DOHH2 (cell line): ENCODE data around the gene GLYR1.

ENCODE experiments used
- H3F3A ChIP-seq: fragments of 200-600 bp; sonication (generic), shearing (Covaris generic); 2 replicates; pipeline ENCODE4 v1.6.0; 2016; ENCODE audit warnings: antibody characterized with exemption, mild to moderate bottlenecking; ENCODE audit not compliant: control insufficient read depth, insufficient read depth
- H3K27ac ChIP-seq: fragments of 200-600 bp; sonication (generic); 2 replicates; pipeline ENCODE4 v1.5.1; 2014; ENCODE audit warnings: low read depth, mild to moderate bottlenecking, low read length, moderate library complexity
- H3K27me3 ChIP-seq: fragments of 200-600 bp; sonication (generic); 2 replicates; pipeline ENCODE4 v1.6.1; 2014; ENCODE audit warnings: mild to moderate bottlenecking, low read length, mixed read lengths; ENCODE audit not compliant: control insufficient read depth
- H3K36me3 ChIP-seq: fragments of 200-600 bp; sonication (generic); 2 replicates; pipeline ENCODE4 v1.6.1; 2014; ENCODE audit warnings: mild to moderate bottlenecking, low read length, moderate library complexity, mixed read lengths; ENCODE audit not compliant: control insufficient read depth
- H3K4me1 ChIP-seq: fragments of 200-600 bp; sonication (generic); 2 replicates; pipeline ENCODE4 v1.6.1; 2014; ENCODE audit warnings: mild to moderate bottlenecking, low read length, mixed read lengths; ENCODE audit not compliant: control insufficient read depth
- H3K4me2 ChIP-seq: fragments of 200-600 bp; sonication (generic); 2 replicates; pipeline ENCODE4 v1.6.0; 2014; ENCODE audit warnings: mild to moderate bottlenecking, low read length, moderate library complexity
- H3K4me3 ChIP-seq: fragments of 200-600 bp; sonication (generic); 2 replicates; pipeline ENCODE4 v1.5.1; 2014; ENCODE audit warnings: mild to moderate bottlenecking, low read length, mixed read lengths
- H3K79me2 ChIP-seq: fragments of 200-600 bp; sonication (generic); 2 replicates; pipeline ENCODE4 v1.6.1; 2014; ENCODE audit warnings: mild to moderate bottlenecking, low read length, mixed read lengths; ENCODE audit not compliant: control insufficient read depth
- H3K9me2 ChIP-seq: fragments of 200-600 bp; sonication (generic); replicated peaks from 2 replicates; pipeline ENCODE4 v1.6.1; 2014; ENCODE audit warnings: mild to moderate bottlenecking, low read length, mixed read lengths; ENCODE audit not compliant: control insufficient read depth
- H3K9me3 ChIP-seq: fragments of 200-600 bp; sonication (generic); 2 replicates; pipeline ENCODE4 v1.6.1; 2014; ENCODE audit warnings: antibody characterized with exemption, low read length, mixed read lengths; ENCODE audit not compliant: control insufficient read depth, insufficient read depth
- H4K20me1 ChIP-seq: fragments of 200-600 bp; sonication (generic); 2 replicates; pipeline ENCODE4 v1.6.0; 2014; ENCODE audit warnings: low read depth, mild to moderate bottlenecking, antibody characterized with exemption, low read length, moderate library complexity; ENCODE audit not compliant: control insufficient read depth, insufficient read depth
- EZH2phosphoT487 ChIP-seq: fragments of 200-600 bp; sonication (generic); IDR thresholded peaks from 2 replicates; pipeline ENCODE4 v1.6.1; 2017; ENCODE audit warnings: borderline replicate concordance, mild to moderate bottlenecking, antibody characterized with exemption, low read length, moderate library complexity, mixed read lengths
- TF ChIP-seq, protein P1 (sequence below): fragments of 200-600 bp; sonication (generic); IDR thresholded peaks from one replicate; pipeline ENCODE4 v1.5.1; 2014; ENCODE audit warnings: antibody characterized with exemption, mild to moderate bottlenecking, low read depth, low read length; ENCODE audit not compliant: poor library complexity, severe bottlenecking

GLYR1 gene

DNA sequence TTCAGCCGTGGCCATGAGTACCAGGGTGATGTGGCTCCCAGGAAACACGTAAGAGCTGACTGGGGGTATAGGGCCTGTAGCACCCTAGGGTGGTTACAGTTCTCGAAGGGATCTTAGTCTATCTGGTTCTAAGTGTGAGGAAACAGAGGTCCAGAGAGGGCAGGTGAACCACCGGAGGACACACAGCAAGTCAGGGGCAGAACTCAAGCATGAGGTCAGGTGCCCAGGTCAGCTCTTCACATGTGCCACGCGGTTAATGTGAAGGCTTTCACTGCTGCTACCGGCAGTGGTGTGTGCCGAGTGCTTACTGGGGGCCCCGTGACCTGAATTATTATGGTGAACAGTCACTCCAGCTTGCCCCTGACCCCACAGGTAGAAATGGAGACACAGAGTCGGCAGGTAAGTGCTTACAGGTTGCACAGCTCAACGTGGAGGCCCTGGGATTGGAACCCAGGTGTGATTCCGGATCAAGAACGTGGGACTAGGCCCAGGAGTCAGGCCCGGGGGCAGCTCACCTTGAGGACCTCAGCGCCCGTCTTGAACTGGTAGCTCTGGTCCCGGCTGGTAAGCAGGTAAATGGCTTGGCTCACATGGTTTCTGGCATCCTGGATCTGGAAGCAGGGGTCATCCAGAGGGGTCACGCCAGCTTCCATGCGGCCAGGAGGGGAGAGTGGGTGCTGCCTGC lies 47.8 kb downstream of the GLYR1 start:
- Histone ChIP-seq H3K4me3 (no peak overlapping the region), H3K9me3 (no peaks in the 10 kb centered on the region), H3K36me3 (peaks cover 5% of the 10 kb centered on the region), H3K79me2 (no peaks in the 10 kb centered on the region), H3K9me2 (no peaks in the 10 kb centered on the region), H3K4me2 (no peak overlapping the region), H4K20me1 (no peaks in the 10 kb centered on the region), H3K4me1 (peaks cover 32% of the 10 kb centered on the region), H3F3A (peaks cover 7% of the 10 kb centered on the region; the same call in 1 of the 2 replicates), H3K27ac (no peak overlapping the region), H3K27me3 (no peaks in the 10 kb centered on the region)
- TF ChIP-seq, protein P1, sequence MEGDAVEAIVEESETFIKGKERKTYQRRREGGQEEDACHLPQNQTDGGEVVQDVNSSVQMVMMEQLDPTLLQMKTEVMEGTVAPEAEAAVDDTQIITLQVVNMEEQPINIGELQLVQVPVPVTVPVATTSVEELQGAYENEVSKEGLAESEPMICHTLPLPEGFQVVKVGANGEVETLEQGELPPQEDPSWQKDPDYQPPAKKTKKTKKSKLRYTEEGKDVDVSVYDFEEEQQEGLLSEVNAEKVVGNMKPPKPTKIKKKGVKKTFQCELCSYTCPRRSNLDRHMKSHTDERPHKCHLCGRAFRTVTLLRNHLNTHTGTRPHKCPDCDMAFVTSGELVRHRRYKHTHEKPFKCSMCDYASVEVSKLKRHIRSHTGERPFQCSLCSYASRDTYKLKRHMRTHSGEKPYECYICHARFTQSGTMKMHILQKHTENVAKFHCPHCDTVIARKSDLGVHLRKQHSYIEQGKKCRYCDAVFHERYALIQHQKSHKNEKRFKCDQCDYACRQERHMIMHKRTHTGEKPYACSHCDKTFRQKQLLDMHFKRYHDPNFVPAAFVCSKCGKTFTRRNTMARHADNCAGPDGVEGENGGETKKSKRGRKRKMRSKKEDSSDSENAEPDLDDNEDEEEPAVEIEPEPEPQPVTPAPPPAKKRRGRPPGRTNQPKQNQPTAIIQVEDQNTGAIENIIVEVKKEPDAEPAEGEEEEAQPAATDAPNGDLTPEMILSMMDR = no peak
- no peak for TF ChIP-seq EZH2phosphoT487

DNA sequence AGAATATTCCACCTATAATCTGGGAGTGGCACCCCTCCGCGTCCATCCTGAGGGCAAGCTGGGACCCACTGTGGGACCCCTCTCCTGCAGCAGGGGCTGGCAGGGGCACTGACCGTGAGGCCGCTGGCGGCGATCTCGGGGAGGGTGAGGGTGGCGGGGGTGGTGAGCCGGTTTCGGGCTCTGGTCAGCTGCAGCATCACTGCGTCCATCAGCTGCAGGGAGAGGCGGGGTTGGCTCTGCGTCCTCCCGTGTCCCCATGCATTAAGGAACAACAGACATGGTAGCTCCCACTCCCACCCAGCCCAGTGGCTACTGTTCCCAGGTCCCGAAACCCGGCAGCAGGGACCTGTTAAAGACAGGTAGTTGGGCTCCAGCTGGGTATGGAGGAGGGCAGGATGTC lies 48.6 kb downstream of the GLYR1 start:
- no peaks in the 10 kb centered on the region for H3K27me3 ChIP-seq
- peaks cover 26% of the 10 kb centered on the region for H3K4me1 ChIP-seq
- no peak overlapping the region for H3K27ac ChIP-seq
- H3K79me2 ChIP-seq = no peaks in the 10 kb centered on the region
- peaks cover 7% of the 10 kb centered on the region; the same call in 1 of the 2 replicates for H3F3A ChIP-seq
- H3K4me2 ChIP-seq = no peak overlapping the region
- no peak for TF ChIP-seq EZH2phosphoT487
- TF ChIP-seq, protein P1 = no peak
- no peak overlapping the region for H3K4me3 ChIP-seq
- no peaks in the 10 kb centered on the region for H4K20me1 ChIP-seq
- H3K9me2 ChIP-seq = no peaks in the 10 kb centered on the region
- no peaks in the 10 kb centered on the region for H3K9me3 ChIP-seq
- H3K36me3 ChIP-seq = no peaks in the 10 kb centered on the region

DNA sequence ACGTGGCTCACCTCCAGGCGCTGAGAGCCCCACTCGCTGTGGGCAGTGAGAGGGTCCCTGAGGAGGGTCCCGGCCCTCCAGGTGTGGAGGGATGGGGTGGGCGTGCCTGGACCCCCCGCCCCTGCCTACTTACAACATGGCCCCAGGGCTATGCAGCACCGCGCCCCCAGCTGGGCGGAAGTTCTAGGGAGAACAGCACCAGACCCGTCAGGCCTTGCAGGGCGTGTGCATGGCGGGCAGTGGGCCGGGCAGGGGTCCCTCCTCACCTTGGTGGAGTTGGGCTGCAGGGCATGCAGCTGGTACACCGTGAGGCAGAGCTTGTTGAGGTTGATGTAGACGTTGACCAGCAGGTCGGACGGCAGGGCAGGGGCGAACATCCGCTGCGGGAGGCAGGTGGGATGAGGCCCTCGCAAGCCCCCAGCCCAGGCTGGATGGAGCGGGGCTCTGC lies 49.3 kb downstream of the GLYR1 start:
- 0 out of 2 replicates have a peak, but pooled peaks cover 2% of the 10 kb centered on the region for H3F3A ChIP-seq
- H3K27ac ChIP-seq = no peak overlapping the region
- no peak overlapping the region for H3K4me3 ChIP-seq
- peaks cover 20% of the 10 kb centered on the region for H3K4me1 ChIP-seq
- no peaks in the 10 kb centered on the region for H3K9me2 ChIP-seq
- TF ChIP-seq EZH2phosphoT487 = no peak
- TF ChIP-seq, protein P1 = no peak
- H3K4me2 ChIP-seq = no peak overlapping the region
- no peaks in the 10 kb centered on the region for H3K27me3 ChIP-seq
- no peaks in the 10 kb centered on the region for H4K20me1 ChIP-seq
- H3K9me3 ChIP-seq = no peaks in the 10 kb centered on the region
- H3K36me3 ChIP-seq = no peaks in the 10 kb centered on the region
- no peaks in the 10 kb centered on the region for H3K79me2 ChIP-seq
